Fibroblast of skin of back (primary cell): ENCODE measurements around the gene UBR2.
"Not testable (repeated sequence)": the region's sequence is repeated elsewhere in the genome, so short reads cannot be mapped to it uniquely, and the experiment has no call there.

ENCODE experiments used
- DNase-seq: peaks from one replicate; pipeline ENCODE4 v3.0.0-alpha.2; 2013

UBR2 gene

DNA sequence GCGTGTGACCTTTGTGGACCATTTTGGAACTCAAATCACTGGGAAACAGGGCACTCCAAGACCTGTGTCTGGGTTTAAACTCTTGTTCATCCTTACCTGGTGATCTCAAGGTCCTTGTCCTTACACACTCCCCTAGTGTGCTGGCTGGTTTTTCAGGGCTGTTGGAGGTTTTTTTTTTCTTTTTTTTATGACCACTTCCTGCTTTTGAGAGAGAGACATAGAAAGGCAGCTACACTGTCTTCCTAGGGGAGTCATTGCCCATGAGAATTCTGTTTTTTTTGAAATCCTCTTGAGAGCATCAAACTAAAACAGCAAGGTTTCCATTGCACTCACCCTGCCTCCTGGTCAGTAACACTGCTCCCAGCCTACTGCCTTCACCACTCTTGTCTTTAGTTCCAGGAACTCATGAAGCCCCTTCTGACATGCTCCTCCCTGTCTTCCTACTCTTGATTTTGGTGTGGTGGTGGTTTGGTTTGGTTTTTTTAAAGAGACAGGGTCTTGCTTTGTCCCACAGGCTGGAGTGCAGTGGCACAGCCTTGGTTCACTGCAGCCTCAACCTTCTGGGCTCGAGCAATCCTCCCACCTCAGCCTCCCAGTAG, 130.0 kb downstream of the UBR2 start:
- DNase-seq, result peak; percentile 33

DNA sequence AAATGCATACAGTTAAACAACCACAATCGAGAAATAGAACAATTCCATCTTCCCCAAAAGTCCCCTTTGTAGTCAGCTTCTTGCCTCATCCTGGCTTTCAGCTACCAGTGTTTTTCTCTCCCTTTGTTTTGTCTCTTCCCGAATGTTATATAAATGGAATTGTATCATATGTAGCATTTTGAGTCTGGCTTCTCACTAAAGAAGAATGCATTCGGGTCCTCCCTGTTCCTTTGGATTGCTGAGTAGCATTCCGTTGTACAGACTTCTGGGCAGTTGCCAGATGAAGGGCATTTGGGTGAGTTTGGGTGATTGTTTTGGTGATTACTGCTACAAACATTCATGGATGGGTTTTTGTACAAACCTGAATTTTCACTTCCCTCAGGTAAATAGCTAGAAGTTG, 130.8 kb downstream of the UBR2 start:
- peak; percentile 83 for DNase-seq

DNA sequence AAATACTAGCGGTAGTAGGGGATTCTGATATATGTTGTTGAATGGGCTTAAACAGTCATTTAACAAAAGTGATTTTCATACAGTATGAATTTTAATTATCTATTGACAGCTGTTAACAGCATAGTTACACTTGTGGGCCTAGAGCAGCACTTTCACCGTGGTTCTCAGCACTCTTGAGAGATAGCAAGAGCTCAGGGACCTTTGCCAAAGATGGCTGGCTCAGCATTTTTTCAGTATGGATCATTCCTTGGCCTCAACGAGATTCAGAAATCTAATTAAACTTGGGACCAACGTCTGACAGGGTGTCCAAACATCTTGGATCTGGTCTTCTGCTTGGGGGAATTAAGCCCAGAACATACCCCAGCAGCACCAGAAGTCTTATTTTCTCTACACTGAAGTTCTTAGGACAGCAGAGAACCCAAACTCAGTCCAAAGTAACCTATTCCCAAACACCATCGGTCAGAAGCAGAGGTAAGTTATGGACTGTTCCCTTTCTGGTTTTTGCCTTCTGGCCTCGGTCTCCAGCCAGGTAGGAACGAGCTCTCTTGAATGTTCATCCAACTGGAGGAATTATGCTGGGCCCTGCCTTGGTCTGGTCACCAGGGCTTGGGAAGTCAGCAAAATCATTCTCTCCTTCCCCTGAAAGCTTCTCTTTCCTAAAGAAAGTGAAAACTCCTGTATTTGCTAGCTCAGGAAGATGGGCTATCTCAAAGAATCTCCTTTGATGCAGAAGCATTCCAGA, 132.9 kb downstream of the UBR2 start:
- DNase-seq, result peak; percentile 33

DNA sequence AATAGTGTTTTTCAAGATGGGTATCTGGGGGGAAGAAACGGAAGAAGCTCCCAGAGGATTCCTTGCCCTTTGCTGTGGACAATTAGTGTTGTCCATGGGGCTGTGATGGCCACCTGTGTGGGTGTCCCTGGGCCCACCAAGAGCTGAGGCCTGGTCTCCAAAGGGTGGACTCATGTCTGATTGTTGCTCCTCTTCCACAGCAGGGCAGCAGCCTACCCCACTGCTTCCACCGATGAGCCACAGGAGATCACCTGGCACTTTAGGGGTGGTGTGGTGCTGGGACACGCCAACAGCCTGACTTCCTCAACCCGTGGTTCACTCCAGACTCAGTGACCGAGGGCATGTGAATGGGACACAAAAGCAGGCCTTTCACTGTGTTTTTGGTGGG, 133.4 kb downstream of the UBR2 start:
- no peak for DNase-seq

DNA sequence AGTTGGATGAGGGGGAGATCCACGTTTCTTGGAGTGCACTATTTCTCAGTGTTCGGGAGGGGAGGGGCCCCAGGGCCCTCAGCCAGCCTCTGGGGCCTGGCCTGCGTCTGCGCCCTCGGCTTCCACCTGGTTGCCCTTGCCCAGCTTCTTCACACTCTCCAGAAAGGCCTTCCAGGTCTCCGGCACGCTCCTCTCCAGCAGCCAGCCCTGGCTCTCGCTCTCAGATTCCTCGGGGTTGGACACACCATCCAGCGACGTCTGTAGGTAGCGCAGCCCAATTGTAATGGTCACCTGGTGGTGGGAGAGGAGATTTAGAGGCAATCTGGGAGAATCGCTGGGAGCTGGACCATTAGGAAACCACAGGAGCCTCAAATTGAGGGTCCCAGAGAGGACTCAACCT, 134.4 kb downstream of the UBR2 start:
- DNase-seq, result no peak

DNA sequence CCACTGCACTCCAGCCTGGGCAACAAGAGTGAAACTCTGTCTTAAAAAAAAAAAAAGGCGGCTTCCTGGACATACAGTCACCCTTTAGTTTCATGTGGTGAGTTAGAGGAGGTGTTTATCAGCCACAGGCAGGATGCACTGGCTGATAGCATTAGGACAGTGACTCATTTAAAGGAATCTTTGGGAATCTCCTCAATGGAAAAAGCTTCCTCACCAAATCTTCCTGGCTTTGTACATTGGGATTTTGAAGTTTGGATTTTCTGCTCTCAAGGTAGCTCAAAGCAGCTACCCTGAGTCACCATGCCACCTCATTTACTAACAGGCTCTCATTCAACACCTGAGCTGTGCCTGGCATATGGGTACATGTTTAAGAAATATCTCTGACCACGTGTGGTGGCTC, 138.4 kb downstream of the UBR2 start:
- DNase-seq, result peak; percentile 76

DNA sequence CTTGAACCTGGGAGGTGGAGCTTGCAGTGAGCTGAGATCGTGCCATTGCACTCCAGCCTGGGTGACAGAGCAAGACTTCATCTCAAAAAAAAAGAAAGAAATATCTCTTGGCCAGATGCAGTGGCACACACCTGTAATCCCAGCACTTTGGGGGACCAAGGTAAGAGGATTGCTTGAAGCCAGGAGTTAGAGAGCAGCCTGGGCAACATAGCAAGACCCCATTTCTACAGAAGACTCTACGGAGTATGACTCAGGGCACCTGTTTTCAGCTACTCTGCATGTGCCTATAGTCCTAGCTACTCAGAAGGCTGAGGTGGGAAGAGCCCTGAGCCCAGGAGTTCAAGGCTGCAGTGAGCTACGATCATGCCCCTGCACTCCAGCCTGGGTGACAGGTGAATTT, 139.0 kb downstream of the UBR2 start:
- DNase-seq, result not testable (repeated sequence)

DNA sequence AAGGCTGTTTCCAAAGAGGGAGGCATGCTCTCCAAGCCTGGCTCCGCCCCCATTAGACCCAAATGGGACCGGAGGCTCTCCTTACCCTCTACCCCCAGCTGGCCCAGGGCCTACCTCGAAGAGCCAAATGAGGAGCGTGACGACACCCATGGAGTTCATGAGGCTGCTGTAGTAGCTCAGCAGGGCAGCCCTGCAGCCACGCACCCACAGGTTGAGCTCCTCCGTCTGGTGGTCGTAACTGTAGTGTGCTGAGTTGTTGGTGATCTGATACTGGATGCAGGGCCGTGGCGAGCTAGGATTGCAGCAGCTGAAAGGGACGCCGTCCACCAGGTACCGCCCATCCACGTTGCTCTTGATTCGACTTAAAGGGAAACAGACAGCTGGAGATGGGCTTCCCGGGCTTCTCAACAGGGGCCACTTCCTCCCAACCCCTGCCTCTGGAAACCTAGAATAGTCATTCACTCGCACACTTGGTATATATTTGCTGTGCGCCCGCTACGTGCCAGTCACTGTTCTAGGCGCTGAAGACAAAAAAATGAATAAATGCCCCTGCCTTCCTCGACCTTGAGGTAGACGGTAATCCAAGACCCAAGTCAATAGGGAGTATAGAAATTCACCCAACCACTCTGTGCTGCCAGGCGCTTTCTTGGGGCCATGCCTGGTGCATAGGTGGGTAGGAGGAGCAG, 140.6 kb downstream of the UBR2 start:
- DNase-seq, result no peak

DNA sequence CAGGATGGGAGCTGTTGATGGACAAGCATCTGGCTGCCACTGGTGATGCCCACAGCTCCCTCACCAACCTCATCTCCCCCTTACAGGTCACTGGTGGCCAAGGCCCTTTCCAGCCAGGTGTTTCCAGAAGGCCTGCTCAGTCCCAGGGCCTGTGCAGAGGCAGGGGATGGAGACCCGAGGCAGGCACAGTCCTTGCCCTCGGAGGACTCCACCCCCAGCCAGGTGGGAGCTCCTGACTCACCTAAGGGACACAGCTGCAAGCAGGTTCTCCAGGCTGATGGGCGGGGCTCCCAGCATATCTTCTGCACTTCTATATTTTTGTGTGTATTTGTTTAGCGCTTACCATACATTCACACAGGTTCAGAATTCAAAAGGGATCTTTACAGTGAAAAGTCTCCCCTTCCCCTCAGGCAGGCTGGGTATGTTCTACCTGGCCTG, 141.1 kb downstream of the UBR2 start:
- no peak for DNase-seq

DNA sequence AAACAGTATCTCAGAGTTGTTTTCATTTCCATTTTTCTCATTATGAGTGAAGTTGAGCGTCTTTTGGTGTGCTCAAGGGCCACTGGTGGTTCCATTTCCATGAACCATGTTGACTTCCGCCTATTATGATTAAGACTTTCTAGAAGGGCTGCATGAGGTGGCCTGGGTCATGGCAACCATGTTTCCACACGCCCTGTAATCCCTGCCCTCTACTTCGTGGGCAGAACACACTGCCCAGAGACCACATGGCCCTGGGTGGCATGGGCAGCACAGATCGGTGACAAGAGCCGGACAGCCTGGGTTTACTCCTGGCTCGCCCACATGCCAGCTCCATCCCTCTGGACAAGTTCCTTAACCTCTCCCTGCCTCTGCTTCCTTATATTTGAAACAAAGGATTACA, 143.8 kb downstream of the UBR2 start:
- no peak for DNase-seq

DNA sequence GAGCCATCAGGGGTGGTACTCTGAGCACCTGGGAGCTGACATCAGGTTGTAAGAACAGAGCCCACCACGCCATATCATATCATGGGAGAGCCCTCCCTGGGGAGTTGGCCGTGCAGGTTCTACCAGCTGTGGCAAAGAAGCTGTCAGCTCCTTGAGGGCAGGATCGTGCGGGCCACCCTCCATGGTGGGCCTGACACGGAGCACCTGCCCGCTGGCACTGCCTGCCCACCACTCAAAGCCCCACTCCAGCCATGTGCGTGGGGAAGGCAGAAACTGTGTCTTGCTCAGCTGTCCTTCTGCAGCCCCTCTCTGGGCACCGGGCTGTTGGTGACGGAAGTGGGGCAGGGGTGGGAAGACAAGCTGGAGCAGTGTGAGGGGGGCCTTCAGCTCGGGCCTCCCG, 144.3 kb downstream of the UBR2 start:
- DNase-seq, result no peak

DNA sequence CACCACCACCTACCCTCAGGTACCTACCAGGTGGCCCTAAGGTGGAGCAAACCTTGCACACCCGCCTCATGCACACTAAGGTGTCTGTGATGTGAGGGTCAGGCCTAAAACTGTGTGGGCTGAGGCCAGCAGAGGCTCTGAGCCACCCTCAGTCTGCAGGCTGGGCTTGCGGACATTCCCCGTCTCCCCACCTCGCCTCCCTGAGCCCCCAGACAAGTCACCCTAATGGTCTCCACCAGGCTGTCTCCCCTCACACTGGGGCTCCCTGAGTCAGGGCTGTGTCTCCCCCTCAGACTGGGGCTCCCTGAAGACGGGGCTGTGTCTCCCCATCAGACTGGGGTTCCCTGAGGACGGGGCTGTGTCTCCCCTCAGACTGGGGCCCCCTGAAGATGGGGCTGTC, 146.0 kb downstream of the UBR2 start:
- DNase-seq, result no peak

DNA sequence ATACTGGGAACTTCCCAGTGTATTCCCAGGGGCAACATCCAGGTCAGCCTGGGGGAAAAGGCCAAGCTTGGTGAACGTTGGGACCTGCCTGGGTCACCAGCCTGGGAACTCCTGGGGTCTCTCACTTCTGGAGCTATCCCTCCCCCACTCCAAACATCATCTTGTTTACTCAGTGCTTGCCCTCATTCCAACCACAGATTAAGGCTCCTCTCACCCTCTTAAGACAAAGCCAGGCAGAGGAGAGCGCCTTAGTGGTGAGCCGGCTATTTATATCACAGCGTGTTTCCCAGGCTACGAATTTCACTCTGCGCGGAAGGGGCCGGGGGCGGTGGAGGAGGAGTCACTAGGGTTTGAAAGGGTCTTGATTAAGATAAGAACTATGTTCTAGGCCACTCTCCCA, 146.5 kb downstream of the UBR2 start:
- peak; percentile 39 for DNase-seq

DNA sequence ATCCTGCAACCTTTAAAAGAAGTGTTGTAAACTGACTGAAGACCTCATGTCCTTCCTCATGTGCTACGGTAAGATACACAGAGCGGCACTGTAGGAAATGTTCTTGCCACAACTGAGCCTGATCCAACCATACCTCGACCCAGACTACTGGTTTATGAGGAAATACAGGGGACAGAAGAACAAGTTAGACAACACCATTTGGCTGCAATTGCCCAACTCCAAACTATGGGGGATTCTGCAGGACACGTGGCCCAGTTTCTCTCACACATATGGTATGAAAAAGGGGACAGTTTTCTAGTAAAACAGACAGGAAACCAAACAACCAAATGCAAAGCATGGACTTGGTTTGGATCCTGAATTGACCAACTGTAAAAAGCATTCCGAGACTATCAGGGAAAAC, 148.1 kb downstream of the UBR2 start:
- DNase-seq, result no peak

DNA sequence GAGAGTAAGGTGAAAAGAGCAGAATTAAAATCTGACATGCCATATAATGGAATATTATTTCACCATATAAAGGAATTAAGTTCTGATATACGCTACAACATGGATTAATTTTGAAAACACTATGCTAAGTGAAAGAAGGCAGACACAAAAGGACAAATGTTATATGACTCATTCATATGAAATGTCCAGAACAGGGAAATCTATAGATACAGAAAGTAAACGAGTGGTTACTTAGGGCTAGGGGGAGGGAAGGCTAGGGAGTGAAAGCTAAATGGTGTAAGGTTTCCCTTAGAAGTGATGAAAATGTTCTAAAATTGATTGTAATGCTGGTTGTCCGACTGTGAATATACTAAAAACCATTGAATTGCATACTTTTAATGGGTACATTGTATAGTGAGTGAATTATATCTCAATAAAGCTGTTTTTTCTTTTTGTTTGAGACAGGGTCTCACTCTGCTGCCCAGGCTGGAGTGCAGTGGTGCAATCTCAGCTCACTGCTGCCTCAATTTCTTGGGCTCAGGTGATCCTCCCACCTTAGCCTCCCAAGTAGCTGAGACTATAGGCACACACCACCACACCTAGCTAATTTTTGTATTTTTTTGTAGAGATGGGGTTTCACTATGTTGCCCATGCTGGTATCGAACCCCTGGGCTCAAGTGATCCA, 150.4 kb downstream of the UBR2 start:
- DNase-seq, result peak; percentile 68

DNA sequence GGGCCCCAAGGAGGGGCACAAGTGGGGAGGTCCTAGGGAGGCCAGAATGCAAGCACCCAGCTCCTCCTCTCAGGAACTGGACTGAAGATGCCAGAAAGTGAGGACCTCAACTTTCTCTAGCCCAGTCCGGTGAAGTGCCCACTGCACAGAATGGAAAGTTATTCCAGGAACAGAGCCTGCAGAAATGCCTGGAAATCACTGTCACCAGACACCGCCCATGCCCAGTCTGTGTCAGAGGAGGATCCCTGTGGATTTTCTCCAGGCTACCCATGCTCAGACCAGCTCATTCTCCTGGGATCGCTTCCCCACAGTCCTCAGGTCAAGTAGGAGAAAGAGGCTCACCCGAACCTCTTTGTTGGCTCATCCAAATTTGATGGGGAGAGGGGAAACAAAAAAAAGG, 152.0 kb downstream of the UBR2 start:
- DNase-seq, result no peak

DNA sequence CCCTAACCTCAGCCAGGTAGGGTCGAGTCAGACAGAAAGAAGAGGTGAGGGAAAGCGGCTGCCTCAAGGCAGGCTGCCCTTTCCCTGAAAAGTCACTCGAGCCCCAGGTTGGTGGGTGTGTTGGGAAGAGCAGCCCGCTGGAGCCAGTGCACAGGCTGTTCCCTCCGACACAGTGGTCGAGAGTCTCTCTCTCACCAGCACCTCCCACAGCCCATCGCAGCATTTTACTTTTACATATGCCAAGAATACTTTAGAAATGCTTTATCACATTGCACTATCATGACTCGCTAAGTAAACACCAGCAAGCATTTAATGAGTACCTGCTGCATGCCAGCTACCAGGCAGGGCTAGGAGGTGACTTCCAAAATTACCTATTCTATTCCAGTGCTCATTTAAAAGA, 156.9 kb downstream of the UBR2 start:
- no peak for DNase-seq

DNA sequence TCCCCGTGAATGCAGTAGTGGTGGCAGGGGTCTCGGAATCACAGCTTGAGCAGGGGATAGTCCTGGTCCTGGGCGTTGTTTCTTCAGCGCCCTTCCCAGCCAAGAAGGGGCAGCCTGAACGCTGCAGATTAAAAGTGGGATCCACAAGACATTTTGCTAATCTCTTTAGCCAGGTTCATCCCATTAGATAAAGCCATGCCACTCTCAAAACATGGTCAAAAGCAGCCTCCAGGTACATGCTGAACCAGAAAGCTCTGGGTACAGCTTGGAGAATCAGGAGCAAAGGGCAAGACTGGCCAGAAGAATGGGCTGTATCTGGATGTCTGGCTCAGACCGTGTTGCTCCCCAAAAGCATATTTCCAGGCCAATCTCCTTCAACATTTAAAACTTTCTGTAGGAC, 158.7 kb downstream of the UBR2 start, which contains the start of gene PRPH2:
PRPH2 (minus strand) TSS at position 101 of the 400 bp plus-strand sequence. CDS start 263 bp downstream, outside the sequence.
- no peak for DNase-seq

DNA sequence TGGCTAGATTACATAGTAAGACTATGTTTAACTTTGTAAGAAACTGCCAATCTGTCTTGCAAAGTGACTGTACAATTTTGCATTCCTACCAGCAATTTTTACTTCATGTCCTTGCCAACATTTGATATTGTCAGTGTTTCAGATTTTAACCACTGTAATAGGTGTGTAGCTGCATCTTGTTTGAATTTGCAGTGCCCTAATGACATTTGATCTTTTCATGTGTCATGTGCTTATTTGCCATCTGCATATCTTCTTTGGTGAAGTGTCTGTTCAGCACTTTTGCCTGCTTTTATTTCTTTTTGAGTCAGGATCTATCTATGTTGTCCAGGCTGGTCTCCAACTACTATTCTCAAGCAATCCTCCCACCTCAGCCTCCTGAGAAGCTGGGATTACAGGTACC, 161.0 kb downstream of the UBR2 start:
- DNase-seq, result no peak

DNA sequence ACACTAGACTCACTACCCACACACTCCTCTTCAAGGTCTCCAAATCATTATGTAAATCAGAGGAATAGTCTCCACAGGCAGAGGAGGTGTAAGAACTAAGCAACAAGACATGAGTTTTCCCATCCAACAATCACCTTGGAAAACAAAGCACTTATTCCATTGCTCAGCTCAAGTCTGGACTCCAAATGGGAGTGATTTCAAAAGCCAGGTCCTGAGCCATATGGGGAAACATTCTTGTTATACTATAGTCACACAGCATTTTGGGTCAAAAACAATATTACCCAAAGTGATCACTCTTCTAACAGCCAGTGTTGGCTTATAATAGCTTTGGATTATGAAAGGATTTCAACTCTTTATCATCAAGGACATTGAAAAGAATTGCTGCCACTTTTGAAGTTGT, 162.2 kb downstream of the UBR2 start:
- no peak for DNase-seq

DNA sequence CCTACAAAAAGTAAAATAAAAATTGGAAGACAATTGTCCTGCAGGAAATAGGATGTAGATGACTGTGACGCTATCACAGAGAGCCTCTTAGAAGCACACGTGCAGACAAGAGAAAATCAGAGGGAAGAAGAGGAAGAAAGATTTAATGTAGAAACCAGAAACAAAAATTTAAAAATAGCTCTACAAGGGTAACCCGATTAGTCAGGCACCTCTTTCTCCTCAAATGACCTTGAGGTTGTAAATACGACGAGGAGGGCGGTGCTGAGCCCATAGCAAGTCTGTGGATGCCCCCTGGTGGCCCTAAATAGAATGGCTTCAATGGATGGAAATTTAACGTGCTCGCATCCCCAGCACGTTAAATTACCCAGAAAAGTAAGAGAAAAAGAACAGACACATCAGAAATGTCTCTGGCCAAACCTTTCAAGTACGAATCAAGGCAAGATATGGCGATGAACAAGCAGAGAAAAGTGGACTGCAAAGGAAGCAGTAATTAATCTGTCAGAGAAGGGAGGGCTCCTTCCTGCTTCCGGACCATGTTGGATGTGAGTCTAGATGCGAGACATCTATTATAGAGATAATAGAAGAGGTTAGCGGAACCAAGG, 162.8 kb downstream of the UBR2 start:
- peak; percentile 84 for DNase-seq

DNA sequence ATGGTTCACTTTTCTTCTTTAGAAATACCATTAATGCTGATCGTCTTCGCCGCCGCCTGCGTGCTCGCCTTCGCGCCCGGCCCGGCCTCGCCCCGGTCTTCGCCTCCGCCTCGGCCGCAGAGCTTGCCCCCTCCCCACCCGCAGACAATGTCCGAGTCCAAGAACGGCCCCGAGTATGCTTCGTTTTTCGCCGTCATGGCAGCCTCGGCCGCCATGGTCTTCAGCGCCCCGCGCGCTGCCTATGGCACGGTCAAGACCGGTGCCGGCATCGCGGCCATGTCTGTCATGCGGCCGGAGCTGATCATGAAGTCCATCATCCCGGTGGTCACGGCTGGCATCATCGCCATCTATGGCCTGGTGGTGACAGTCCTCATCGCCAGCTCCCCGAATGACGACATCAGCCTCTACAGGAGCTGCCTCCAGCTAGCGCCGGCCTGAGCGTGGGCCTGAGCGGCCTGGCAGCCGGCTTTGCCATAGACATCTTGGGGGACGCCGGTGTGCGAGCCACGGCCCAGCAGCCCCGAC, 163.3 kb downstream of the UBR2 start:
- DNase-seq, result no peak

DNA sequence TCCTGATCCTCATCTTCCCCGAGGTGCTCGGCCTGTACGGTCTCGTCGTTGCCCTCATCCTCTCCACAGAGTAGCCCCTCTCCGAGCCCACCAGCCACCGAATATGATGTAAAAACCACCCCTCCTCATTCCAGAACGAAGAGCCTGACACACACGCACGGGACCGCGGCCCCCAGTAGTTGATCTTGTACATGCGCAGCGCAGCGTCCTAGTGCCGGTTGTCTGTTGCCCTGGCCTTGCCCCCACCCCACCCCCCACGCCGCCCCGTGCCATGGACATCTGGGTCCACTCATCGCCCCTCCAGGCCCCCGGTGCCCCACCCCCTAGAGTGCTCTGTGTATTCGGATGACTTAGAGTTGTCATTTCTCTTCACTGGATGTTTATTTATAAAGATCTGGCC, 163.8 kb downstream of the UBR2 start:
- no peak for DNase-seq
